Activated CD4-positive, alpha-beta T cell treated with anti-CD3 and anti-CD28 coated beads for 36 hours (primary cell): ENCODE measurements around the gene PLXDC2. TPM values are rescaled to one million over a fixed set of nuclear protein-coding genes. Genes with fewer than 3 reads are reported as not detected.

Experiments used
- ATAC-seq: fragments of 200-7000 bp; cut with Tn5 transposase; one replicate; pipeline ENCODE4 v1.10.0; 2021; ENCODE audit warnings: mild to moderate bottlenecking, moderate library complexity
- CTCF ChIA-PET: fragments of 350-600 bp; sonication (Branson Sonifier 250); formaldehyde crosslinking; loops from one replicate; lab custom pipeline; 2021; ENCODE audit warnings: antibody characterized with exemption; lab: Charles Lee
- POLR2A ChIA-PET: fragments of 350-600 bp; sonication (Branson Sonifier 250); formaldehyde crosslinking; loops from one replicate; lab custom pipeline; 2021; ENCODE audit warnings: antibody characterized with exemption, inconsistent platforms; lab: Charles Lee
- DNase-seq: peaks from one replicate; pipeline ENCODE4 v3.0.0-alpha.2; 2020
- H3K27ac Mint-ChIP-seq: one replicate; pipeline ENCODE4 v1.8.0; 2021; ENCODE audit warnings: mixed read lengths
- H3K27me3 Mint-ChIP-seq: one replicate; pipeline ENCODE4 v1.8.0; 2021; ENCODE audit warnings: mixed read lengths
- H3K36me3 Mint-ChIP-seq: one replicate; pipeline ENCODE4 v1.8.0; 2021; ENCODE audit warnings: low read depth, mixed read lengths
- H3K4me1 Mint-ChIP-seq: one replicate; pipeline ENCODE4 v1.8.0; 2021; ENCODE audit warnings: mixed read lengths
- H3K4me3 Mint-ChIP-seq: one replicate; pipeline ENCODE4 v1.8.0; 2021; ENCODE audit warnings: mild to moderate bottlenecking, moderate library complexity, mixed read lengths
- H3K9me3 Mint-ChIP-seq: one replicate; pipeline ENCODE4 v1.8.0; 2021; ENCODE audit warnings: low read depth, mixed read lengths
- intact Hi-C, 2 experiments: fragments of 100-400 bp; cut with DNase I in 1 of 2; cut with micrococcal nuclease in 1 of 2; formaldehyde crosslinking; loops; one replicate each; pipeline versions ENCODE4 v1.14.2 to v1.15.1; 2022 to 2024; cut with DNase I, micrococcal nuclease
- total RNA-seq, 2 experiments: library from RNA; stranded (reverse); gene quantifications; one replicate each; pipeline ENCODE4 v1.2.3, GENCODE V29; 2021

PLXDC2 gene
- total RNA-seq, 2 experiments from 2014 or later, result not detected

DNA sequence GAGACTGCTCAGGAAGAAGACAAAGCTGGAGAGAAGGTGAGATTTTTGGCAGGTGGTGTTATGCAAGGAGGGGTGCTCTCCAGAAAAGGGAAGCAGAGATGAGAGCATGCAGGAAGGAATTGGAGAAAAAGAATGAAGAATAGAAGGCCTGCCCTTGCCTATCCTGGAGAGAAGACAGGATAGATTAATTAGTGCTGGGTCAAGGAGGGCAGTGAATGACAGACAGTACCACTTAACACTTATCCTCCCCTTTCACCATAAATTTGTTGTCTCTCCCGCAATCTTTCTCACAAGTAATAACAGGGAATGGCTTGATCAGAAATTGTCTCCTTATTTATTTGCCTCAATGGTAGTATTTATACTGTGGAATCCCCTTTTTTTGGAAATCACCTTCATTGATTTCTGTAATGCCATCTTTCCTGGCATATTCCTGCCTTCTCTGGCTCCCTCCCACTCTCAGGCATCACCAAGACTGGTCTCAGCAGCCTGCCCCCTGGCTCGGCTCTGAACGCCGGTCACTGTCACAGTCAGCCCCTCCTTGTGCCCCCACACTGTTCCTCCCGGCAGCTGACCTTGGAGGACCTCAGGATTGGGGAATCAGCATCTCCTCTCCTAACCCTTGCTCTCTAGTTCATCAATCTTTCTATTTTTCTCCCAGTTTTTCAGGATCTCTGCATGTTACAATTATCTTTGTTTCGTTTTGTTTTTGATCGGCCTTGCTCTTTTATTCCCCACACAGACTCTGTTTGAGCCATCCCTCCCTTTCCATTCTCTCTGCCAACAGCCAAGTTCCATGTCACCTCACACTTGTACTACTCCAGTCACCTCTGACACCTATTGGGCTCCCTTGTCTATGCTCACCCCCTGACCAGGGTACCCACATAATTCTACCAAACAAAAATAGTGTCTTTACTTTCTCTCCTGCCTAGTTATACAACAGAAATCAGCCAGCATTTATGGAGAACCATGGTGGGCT is 294.2 kb downstream of the PLXDC2 start:
- no peak overlapping the region for H3K27ac Mint-ChIP-seq
- DNase-seq (no peak), ATAC-seq (no peak)
- intact Hi-C loops, result no loop called here
- H3K4me3 Mint-ChIP-seq, result no peak overlapping the region
- no peaks in the 10 kb centered on the region for H3K4me1 Mint-ChIP-seq
- CTCF ChIA-PET, result no interaction called here
- POLR2A ChIA-PET, result no interaction called here
- H3K27me3 Mint-ChIP-seq, result no peaks in the 10 kb centered on the region
- H3K36me3 Mint-ChIP-seq, result no peaks in the 10 kb centered on the region
- peaks cover 2% of the 10 kb centered on the region for H3K9me3 Mint-ChIP-seq

DNA sequence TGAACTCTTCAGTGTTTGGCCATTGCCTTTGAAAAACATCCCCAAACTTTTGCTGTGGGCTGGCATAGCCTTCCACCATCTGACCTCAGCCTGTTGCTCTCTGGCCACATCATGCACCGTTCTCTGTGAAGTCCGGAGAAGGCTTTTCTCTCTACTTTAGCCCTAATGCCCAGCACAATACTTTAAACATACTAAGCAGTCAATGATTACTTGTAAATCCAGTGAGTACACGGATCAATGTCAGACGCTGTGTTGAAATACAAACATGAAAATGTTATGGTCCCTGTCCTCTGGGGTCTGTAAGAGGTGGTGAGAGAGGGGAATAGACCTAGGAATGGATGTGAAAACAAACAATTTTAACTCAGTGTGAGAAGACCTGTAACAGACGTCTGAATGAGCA is 297.9 kb downstream of the PLXDC2 start:
- no peaks in the 10 kb centered on the region for H3K4me1 Mint-ChIP-seq
- H3K36me3 Mint-ChIP-seq, result no peaks in the 10 kb centered on the region
- DNase-seq (no peak), ATAC-seq (no peak)
- H3K27me3 Mint-ChIP-seq, result no peaks in the 10 kb centered on the region
- CTCF ChIA-PET, result no interaction called here
- H3K9me3 Mint-ChIP-seq, result peaks cover 2% of the 10 kb centered on the region
- intact Hi-C loops, result no loop called here
- no peak overlapping the region for H3K27ac Mint-ChIP-seq
- H3K4me3 Mint-ChIP-seq, result no peak overlapping the region
- POLR2A ChIA-PET, result no interaction called here

DNA sequence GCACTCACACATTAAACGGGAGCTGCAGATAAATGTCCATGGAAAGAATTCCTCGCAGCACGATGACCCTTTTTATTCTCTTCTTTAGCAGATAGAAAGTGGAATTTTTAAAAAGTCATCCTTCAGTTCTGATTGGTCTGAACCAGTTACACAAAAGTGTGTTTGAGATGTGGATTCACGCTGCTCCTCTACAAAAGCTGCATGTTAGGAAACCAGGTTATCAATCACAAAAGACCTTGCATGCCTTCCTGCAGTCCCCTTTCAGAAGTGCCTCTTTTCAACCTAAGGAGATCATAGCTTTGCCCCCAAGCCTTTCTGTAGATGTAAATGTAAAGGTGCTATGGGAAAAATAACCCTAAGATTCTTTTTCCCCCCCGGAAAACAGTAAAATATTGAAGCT is 299.7 kb downstream of the PLXDC2 start:
- H3K4me3 Mint-ChIP-seq, result no peak overlapping the region
- intact Hi-C loops, result no loop called here
- H3K9me3 Mint-ChIP-seq, result peaks cover 2% of the 10 kb centered on the region
- CTCF ChIA-PET, result no interaction called here
- no peaks in the 10 kb centered on the region for H3K4me1 Mint-ChIP-seq
- no peaks in the 10 kb centered on the region for H3K36me3 Mint-ChIP-seq
- no peaks in the 10 kb centered on the region for H3K27me3 Mint-ChIP-seq
- H3K27ac Mint-ChIP-seq, result no peak overlapping the region
- POLR2A ChIA-PET, result no interaction called here
- ATAC-seq (no peak), DNase-seq (no peak)

DNA sequence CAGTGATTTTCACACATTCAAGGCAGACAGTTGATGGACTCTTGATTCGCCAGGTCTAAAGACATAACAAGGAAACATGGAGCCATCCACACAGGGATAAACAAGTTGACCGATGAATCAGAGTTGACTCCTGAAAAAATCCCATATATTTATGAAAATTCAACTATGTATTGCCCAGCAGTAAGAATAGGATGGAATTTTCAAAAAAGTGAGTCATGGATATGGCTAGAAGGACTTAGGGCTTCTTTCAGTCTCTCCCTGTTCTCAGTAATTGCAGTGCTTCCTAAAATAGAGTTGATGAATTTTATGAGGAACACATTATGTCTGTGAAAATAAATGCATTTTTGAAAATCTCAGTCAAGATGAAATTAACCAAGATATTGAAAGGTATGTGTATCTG is 301.2 kb downstream of the PLXDC2 start:
- intact Hi-C loops, result no loop called here
- ATAC-seq, result no peak
- Mint-ChIP-seq H3K27ac (no peak overlapping the region), H3K36me3 (no peaks in the 10 kb centered on the region), H3K27me3 (no peaks in the 10 kb centered on the region), H3K4me3 (no peak overlapping the region), H3K9me3 (peaks cover 10% of the 10 kb centered on the region), H3K4me1 (no peaks in the 10 kb centered on the region)
- POLR2A ChIA-PET, result no interaction called here
- DNase-seq, result no peak
- CTCF ChIA-PET, result no interaction called here

DNA sequence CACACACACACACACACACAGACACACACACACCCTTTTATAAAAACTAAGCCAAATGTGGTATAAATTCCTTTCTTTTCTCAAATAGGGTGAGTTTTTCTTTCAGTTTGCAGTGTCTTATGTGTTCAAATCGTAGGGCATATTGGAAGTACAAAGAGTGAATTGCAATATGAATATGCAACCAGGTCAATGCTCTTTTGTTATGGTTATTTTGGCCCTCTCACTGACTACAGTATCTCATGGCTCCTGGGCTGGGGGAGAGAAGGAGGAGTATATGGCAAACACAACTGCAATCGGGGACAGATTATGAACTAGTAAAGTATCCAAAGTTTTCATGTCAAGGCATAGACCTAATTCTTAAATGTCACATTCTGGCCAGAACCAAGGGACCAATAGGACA is 301.9 kb downstream of the PLXDC2 start:
- Mint-ChIP-seq H3K27ac (no peak overlapping the region), H3K36me3 (no peaks in the 10 kb centered on the region), H3K4me3 (no peak overlapping the region), H3K9me3 (peaks cover 10% of the 10 kb centered on the region), H3K27me3 (no peaks in the 10 kb centered on the region), H3K4me1 (no peaks in the 10 kb centered on the region)
- ATAC-seq (no peak), DNase-seq (no peak)
- POLR2A ChIA-PET, result no interaction called here
- CTCF ChIA-PET, result no interaction called here
- intact Hi-C loops, result no loop called here

DNA sequence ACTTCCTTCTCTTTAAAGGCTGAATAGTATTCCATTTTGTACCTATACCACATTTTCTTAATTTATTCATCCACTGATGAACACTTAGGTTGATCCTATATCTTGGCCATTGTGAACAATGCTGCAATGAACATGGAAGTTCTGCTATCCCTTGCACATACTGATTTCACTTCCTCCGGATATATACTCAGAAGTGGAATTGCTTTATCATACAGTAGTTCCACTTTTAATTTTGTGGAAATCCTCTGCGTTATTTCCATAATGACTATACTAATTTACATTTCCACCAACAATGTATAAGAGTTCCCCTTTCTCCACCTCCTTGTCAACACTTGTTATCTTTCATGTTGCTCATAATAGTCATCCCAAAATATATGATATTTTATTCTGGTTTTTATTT is 312.6 kb downstream of the PLXDC2 start:
- H3K27ac Mint-ChIP-seq, result no peak overlapping the region
- no peaks in the 10 kb centered on the region for H3K4me1 Mint-ChIP-seq
- H3K9me3 Mint-ChIP-seq, result peaks cover 15% of the 10 kb centered on the region
- CTCF ChIA-PET, result no interaction called here
- H3K36me3 Mint-ChIP-seq, result no peaks in the 10 kb centered on the region
- DNase-seq (no peak), ATAC-seq (no peak)
- no peaks in the 10 kb centered on the region for H3K27me3 Mint-ChIP-seq
- POLR2A ChIA-PET, result no interaction called here
- intact Hi-C loops, result no loop called here
- no peak overlapping the region for H3K4me3 Mint-ChIP-seq

DNA sequence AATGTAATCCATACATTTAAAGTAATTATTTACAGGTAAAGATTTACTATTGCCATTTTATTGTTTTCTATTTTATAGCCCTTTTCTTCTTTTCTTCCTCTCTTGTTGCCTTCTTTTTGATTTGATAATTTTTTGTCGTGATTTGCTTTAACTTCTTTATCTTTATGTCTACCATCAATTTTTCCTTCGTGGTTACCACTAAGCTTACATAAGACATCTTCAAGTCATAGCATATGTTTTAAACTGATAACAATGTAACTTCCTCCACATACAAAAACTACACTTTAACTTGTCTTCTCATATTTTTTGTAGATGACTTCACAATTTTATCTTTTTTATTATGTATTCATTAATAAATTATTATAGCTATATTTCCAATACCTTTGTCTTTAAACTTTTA is 316.6 kb downstream of the PLXDC2 start:
- Mint-ChIP-seq H3K9me3 (peaks cover 21% of the 10 kb centered on the region), H3K4me1 (no peaks in the 10 kb centered on the region), H3K27me3 (no peaks in the 10 kb centered on the region), H3K36me3 (no peaks in the 10 kb centered on the region), H3K27ac (no peak overlapping the region), H3K4me3 (no peak overlapping the region)
- CTCF ChIA-PET, result no interaction called here
- ATAC-seq, result no peak
- intact Hi-C loops, result no loop called here
- DNase-seq, result no peak
- POLR2A ChIA-PET, result no interaction called here

DNA sequence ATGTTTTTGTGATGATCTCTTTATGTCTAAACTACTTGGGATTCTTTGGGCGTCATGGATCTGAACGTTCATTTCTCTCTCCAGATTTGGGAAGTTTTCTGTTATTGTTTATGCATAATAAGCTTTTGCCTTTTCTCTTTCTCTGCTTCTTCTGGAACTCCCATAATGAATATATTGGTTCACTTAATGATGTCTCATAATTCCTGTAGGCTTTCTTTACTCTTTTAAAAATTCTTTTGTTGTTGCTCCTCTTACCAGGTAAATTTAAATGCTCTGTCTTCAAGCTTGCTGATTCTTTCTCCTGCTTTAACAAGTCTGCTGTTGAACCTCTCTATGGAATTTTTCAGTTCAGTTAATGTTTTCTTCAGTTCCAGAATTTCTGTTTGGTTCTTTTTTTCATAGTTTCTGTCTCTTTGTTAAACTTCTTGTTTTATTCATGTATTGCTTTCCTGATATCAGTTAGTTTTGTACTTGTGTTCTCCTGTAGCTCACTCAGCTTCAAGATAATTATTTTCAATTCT is 317.5 kb downstream of the PLXDC2 start:
- intact Hi-C loops, result no loop called here
- Mint-ChIP-seq H3K27me3 (no peaks in the 10 kb centered on the region), H3K9me3 (peaks cover 21% of the 10 kb centered on the region), H3K4me3 (no peak overlapping the region), H3K36me3 (no peaks in the 10 kb centered on the region), H3K4me1 (no peaks in the 10 kb centered on the region), H3K27ac (no peak overlapping the region)
- CTCF ChIA-PET, result no interaction called here
- no peak for ATAC-seq
- DNase-seq, result no peak
- POLR2A ChIA-PET, result no interaction called here

DNA sequence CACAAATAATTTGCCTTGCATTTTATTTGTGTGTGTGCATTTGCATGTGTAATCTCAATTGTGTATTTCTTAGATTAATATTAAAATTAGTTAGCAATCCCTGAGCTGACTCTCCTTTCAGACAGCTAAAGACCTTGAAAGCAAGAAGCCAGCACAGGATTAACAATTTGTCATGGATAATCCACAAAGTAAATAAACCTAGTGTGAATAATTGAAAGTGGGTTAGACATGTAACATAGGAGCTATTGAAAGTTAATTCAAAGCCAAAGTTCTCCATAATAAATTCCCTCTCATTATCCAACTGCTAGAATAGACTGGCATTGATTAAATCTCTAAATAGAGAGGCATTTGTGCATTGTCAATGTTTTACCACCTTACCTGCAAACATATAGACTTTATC is 326.1 kb downstream of the PLXDC2 start:
- H3K36me3 Mint-ChIP-seq, result no peaks in the 10 kb centered on the region
- CTCF ChIA-PET, result interaction anchor here (0.6 kb wide), 1 partner anchor 1019 kb away, joined by 3 read pairs; no protein-coding TSS in a partner anchor
- POLR2A ChIA-PET, result no interaction called here
- no peaks in the 10 kb centered on the region for H3K4me1 Mint-ChIP-seq
- no peak for ATAC-seq
- no peak overlapping the region for H3K4me3 Mint-ChIP-seq
- DNase-seq, result no peak
- H3K27me3 Mint-ChIP-seq, result no peaks in the 10 kb centered on the region
- no peaks in the 10 kb centered on the region for H3K9me3 Mint-ChIP-seq
- intact Hi-C loops, result no loop called here
- no peak overlapping the region for H3K27ac Mint-ChIP-seq

DNA sequence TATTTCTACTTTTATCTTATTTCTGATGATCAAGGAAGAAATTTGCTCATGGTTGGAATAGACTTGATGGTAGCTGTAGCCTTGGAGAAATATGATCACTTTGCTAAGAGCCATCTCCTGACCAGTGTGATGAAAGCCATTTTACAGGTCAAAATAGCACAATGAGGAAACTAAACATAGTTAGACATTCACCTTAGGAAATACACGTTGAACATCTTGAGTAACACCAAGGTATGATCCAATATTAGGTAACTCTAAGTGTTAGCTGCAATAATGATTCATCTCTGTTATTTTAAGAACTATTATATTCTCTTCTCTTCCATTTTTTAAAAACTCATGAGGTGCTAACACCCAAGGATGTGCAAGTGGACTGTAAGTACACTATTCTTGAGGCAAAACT is 328.0 kb downstream of the PLXDC2 start:
- Mint-ChIP-seq H3K36me3 (no peaks in the 10 kb centered on the region), H3K27ac (no peak overlapping the region), H3K27me3 (no peaks in the 10 kb centered on the region), H3K4me1 (no peaks in the 10 kb centered on the region), H3K9me3 (no peaks in the 10 kb centered on the region), H3K4me3 (no peak overlapping the region)
- ATAC-seq (no peak), DNase-seq (no peak)
- intact Hi-C loops, result no loop called here
- ChIA-PET CTCF (no interaction called here), POLR2A (no interaction called here)

DNA sequence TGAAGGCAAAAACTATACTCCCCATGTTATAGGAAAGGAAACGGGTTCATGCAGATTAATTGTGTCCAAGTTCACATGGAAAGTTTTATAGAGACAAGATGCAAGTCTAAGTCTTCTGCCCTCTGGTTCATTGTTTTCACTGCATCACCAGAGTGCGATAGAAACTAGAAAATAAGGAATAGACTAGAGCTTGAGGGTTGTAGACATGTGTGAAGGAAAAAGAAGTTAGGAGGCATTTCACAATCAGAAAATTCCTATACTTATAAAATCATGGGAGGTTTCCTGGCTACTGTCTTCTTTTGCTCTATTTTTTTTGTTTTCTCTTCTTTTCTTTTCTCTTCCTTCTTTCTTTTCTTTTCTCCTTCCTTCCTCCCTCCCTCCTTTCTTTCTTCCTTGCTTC is 329.8 kb downstream of the PLXDC2 start:
- Mint-ChIP-seq H3K4me1 (no peaks in the 10 kb centered on the region), H3K4me3 (no peak overlapping the region), H3K36me3 (no peaks in the 10 kb centered on the region), H3K9me3 (no peaks in the 10 kb centered on the region), H3K27ac (no peak overlapping the region), H3K27me3 (no peaks in the 10 kb centered on the region)
- ChIA-PET CTCF (no interaction called here), POLR2A (no interaction called here)
- intact Hi-C loops, result no loop called here
- ATAC-seq (no peak), DNase-seq (no peak)

DNA sequence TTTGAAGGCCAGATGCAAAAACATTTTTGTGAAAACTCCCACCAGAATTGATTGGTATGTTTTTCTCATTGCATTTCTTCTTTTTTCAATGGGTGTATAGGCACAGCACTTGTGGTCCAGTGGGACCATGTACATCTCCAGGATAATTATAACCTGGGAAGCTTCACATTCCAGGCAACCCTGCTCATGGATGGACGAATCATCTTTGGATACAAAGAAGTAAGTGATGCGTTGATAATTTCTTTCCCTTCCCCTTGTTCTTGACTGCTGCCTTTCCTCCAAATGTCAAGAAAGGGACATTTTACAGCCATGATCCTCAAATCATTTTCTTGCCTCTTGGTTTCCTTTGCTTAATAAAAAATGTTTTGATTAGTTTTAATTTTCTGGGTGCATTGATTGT is 331.5 kb downstream of the PLXDC2 start:
- no peaks in the 10 kb centered on the region for H3K4me1 Mint-ChIP-seq
- intact Hi-C loops, result no loop called here
- no peak overlapping the region for H3K27ac Mint-ChIP-seq
- no peaks in the 10 kb centered on the region for H3K27me3 Mint-ChIP-seq
- H3K9me3 Mint-ChIP-seq, result no peaks in the 10 kb centered on the region
- ATAC-seq (no peak), DNase-seq (no peak)
- ChIA-PET CTCF (no interaction called here), POLR2A (no interaction called here)
- H3K36me3 Mint-ChIP-seq, result no peaks in the 10 kb centered on the region
- no peak overlapping the region for H3K4me3 Mint-ChIP-seq
